Stimulated activated CD8-positive, alpha-beta memory T cell treated with anti-CD3 and anti-CD28 coated beads, Interleukin-7, amount 100 ng/mL, for 48 hours (primary cell): Measurements from ENCODE around the gene OGDH.

Experiments used
- DNase-seq, 2 donors: peaks; one replicate each; pipeline ENCODE4 v3.0.0-alpha.2; 2020; ENCODE audit warnings: low read depth in 1 of 2; ENCODE audit errors: extremely low read depth in 1 of 2

Gene OGDH

DNA sequence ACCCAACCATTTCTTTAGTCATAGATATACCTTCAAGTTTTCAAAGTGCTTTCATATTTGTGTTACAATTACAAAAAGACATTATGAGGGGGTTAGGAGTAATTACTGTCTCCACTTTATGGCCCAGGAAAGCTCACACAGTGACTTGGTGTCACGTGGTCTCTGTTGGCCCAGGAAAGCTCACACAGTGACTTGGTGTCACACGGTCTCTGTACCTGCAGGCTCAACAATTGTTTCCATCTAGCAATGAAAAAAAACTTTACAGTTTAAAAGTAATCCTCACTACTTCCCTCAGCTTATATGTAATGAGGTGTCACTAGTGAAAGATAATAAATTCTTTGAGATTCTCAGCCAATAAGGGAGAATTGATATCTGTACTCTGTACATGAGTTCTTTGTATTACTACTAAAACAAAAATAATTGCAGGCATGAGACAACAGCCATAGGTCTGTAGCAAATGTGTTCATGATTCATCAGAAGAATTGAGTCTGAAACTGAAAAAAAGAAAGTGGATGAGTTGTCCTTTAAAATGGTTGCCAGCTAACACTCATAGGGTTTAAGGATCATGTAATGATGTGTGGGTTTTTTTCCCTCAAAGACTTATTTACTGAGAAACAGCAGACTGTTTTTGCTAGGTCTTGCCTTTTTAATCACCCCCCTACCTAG lies 10.9 kb downstream of the OGDH start:
- no peak for DNase-seq

DNA sequence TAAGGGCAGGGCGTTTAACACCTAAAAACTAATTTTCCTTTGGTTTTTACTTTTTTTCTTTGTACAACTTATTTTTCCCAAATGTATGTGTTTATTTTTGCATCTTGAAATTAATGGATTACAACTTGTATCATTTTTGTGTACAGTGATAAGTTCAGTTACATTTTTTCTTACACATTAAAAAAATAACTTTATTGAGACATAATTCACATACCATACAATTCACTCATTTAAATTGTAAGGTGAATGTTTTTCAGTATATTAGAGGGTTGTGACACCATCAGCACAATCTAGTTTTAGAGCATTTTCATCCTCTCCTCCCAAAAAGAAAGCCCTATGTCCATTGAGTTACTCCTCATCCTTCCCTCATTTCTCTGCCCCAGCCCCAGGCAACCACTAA lies 11.6 kb downstream of the OGDH start:
- DNase-seq = no peak

DNA sequence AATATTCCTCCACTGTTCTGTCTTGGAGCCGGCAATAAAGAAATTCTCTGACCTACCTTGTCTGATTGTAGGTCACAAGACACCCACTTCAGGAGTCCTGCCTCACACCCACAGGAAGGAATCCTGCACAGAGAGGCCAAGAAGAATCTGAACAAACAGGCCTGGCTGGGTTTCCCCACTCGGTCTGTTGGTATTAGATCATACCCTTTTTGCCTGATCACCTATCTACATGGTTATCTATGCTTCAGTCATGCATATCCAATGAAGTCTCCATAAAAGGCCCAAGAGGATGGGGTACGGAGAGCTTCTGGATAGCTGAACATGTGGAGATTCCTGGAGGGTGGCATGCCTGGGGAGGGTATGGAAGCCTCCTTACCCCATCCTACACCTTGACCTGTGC lies 12.3 kb downstream of the OGDH start:
- DNase-seq = no peak

DNA sequence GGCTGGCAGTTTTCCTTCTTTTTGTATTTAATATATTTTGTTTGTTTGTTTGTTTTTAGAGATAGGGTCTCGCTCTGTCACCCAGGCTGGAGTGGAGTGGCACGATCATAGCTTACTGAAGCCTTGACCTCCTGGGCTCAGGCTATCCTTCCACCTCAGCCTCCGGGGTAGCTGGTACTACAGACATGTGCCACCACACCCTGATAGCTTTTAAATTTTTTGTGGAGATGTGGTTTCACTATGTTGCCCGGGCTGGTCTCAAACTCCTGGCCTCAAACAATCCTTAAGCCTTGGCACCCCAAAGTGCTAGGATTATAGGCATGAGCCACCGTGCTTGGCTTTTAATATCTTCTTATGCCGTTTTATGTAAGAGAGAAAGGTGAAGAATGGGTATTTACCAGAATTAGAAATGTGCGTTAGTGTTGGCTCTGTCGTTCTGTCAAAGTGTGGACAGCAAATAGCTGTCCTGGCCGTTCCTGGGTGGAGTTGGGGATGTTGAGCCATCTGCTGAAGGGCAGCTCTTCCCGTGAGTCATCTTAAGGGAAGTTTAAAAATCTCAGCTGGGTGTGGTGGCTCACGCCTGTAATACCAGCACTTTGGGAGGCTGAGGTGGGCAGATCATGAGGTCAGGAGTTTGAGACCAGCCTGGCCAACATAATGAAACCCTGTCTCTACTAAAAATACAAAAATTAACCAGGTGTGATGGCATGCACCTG lies 14.8 kb downstream of the OGDH start:
- no peak for DNase-seq

DNA sequence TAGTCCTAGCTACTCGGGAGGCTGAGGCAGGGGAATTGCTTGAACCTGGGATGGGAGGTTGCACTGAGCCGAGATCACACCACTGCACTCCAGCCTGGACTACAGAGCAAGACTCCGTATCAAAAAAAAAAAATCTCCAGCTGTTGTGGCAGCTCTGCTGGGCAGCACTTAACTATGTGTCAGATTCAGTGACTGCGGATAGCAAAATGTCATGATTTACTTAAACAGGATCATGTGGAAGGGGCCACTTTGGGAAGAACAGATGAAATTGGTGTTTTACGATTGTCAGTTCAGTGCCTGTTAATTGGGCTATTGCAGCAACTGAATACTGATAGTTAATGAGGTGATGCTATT lies 15.3 kb downstream of the OGDH start:
- DNase-seq = no peak

DNA sequence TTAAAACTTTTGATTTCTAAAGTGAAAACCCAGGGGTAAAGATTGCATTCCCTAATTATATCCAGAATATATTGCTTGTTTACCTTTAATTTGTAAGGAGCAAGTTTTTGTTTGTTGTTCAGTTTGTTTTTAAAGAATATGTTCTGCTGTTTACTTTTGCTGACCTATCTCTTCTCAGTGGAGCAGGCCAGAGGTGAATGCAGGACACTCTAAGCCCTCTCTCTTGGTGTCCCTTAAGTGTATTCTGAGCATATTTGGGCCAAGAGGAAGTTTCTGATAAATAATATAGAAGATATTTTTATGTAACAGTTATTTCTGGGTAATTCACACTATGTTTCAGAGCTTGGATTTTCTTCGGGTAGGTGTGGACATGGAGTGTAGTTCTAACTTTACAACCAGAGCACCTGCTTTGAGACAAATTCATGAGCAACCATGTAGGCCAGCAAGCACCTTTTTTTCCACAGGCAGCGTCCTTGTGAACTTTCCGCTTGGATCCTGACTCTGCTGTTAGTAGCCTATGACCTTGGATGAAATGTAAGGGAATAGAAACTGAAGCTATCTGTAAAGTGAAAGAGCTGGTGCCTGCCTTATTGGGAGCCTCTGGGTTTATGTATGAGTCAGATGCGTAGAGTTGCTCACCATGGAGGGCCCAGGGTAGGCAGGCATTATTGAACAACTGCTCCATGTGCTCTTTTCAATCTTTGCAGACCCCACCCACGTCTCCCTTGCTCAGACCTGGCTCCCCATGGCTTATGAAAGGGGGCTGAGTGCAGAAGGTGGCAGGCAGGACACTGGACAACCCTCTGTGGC lies 16.1 kb downstream of the OGDH start:
- DNase-seq = no peak

DNA sequence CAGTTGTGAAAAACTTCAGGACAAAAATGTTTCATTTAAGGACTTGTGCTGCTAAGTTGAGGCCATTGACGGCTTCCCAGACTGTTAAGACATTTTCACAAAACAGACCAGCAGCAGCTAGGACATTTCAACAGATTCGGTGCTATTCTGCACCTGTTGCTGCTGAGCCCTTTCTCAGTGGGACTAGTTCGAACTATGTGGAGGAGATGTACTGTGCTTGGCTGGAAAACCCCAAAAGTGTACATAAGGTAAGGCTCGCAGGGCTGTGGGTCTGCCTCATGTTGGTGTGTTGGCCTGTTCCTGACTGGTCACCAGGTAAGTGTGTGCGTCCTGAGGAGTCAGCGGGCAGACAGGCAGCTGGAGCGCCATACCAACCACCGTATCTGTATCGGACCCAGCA lies 17.9 kb downstream of the OGDH start:
- DNase-seq = no peak

DNA sequence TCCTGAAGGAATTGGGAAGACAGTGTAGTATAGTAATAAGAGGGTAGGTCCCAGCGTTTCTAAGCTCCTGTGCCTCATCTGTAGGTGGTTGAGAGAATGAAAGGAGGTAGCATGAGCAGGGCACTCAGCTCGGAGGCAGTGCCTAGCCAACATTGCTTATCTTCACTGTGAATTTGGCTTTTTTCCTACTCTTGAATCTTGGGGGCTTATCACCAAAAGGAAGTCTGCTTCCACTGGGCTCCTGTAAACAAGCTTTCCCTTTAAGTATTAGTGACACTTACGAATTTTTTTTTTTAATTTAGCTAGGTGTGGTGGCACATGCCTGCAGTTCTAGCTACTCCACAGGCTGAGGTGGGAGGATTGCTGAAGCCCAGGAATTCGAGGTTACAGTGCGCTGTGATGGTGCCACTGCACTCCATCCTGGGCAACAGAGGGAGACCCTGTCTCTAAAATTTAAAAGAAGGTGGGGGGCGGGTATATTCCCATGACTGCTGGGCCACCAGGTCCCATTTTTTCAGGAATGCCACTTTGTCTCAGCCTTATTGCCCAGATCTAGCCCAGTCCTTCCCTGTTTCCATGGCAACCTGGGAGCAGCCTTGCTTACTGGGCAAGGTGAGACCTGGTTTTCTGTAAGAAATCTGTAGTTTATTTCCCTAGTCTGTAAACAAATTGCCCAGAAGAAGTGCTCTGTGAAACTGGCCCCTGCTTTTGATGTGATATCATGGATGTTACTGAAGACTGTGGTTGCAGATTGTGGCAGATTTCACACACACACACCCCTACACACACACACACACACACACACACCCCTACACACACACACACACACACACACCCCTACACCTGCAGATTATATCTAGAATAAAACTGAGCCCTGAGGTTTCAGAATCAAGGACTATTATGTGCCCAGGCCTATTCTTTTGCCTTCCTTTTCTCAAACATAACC lies 19.4 kb downstream of the OGDH start:
- DNase-seq = no peak

DNA sequence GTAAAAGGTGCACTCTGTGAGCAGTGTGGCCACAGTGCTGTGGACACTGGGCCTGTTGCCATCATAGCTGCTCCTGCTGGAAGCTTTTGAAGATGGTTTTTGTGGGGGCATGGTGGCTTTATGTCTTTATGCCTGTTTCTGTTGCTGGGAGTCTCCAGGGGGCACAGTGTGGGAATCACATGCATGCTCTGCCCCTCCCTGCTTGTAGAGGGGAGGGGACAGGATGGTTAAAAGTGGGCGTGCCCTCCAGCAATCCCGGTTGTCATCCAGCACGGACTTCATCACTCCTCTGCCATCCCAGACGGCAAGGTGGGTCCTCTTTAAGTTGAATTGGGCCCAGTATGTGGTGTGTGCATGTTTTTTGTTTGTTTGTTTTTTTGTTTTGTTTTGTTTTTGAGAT lies 20.2 kb downstream of the OGDH start:
- DNase-seq = no peak

DNA sequence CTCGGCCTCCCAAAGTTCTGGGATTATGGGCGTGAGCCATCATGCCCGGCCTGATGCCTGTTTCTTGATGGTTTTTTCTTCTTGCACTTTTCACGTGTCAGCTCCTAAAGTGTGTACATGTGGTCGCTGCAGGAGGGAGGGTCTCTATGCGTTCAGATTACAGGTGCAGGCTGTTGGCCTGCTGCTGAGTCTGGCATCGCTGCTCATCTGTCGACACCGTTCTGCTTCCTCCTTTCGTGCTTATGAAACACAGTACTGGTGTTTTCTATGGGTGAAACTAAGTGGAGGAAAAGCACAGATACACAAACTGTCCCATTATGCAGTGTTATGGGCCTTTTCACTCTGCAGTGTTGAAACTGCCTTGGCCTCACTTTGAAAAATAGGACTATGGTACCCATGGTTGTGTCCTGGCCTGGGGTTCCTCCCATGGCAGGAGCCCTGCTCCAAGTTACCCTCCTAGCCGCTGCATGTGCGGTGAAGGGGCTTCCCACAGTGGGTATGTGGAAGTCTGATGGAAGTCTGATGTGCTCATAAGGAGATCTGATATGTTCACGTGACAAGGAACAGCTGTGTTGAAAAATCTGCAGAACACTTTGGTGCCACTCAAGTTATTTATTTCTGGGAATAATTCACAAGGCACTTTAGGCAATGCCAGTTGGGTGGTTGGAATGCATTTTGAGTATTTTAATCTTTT lies 23.5 kb downstream of the OGDH start:
- no peak for DNase-seq

DNA sequence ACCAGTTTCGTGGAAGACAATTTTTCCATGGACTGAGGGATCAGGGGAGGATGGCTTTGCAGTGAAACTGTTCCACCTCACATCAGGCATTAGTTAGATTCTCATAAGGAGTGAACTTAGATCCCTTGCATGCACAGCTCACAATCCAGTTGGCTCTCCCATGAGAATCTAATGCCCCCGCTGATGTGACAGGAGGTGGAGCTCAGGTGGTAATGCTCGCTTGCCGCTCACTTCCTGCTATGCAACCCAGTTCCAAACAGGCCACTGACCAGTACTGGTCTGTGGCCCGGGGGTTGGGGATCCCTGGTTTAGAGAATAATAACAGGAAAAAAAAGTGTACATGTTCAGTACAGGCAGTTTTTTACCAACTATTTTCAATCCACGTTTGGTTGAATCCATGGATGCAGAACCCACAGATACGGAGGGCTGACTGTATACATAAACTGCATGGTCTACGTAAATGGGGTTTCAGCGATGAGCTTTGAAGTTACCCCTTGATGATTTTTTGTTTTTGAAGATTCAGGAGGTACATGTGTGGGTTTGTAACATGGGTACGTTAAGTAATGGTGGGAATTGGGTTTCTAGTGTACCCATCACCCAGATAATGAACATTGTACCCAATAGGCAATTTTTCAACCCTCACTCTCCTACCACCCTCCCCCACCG lies 24.5 kb downstream of the OGDH start:
- no peak for DNase-seq

DNA sequence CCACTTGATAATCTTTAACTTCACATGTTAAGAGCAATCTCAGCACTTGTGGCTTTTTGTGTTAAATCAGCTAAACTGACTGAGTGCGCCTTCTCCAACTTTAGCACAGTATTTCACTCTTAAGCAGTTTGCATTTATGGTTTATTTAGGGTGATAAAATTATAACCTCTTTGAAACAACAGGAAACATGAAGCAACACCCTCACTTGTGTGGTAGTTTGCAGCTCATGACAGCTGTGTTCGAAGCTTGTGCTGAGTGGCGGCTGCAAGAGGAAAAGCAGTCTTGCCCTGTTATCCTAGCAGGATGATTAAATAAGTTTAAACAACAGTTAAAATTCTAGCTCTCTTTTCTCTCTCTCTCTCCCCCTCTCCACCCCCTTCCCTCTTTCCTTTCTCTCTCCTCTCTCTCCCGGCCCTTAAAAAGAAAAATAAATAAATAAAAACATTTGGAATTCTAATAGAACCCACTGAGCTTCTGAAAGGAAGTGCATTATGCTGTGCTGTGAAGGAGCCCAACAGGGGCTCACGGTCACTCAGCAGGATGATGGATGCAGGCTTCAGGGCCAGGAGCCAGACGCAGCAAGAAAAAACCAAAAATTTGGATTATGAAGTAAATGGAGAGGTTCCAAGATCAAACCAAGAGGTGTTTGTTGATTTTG lies 25.2 kb downstream of the OGDH start:
- no peak for DNase-seq

DNA sequence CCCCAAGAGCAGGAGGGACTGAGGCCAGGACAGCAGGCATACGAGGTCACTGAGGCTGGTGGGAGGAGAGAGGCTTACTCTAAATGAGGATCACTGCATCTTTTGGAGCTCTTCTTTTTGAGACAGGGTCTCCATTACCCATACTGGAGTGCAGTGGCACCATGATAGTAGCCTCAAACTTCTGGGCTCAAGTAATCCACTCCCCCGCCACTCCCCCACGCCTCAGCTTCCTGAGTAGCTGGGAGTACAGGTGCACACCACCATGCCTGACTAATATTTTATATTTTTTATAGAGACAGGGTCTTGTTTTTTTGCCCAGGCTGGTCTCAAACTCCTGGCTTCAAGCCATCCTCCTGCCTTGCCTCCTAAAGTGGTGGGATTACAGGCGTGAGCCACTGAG lies 25.8 kb downstream of the OGDH start:
- no peak for DNase-seq

DNA sequence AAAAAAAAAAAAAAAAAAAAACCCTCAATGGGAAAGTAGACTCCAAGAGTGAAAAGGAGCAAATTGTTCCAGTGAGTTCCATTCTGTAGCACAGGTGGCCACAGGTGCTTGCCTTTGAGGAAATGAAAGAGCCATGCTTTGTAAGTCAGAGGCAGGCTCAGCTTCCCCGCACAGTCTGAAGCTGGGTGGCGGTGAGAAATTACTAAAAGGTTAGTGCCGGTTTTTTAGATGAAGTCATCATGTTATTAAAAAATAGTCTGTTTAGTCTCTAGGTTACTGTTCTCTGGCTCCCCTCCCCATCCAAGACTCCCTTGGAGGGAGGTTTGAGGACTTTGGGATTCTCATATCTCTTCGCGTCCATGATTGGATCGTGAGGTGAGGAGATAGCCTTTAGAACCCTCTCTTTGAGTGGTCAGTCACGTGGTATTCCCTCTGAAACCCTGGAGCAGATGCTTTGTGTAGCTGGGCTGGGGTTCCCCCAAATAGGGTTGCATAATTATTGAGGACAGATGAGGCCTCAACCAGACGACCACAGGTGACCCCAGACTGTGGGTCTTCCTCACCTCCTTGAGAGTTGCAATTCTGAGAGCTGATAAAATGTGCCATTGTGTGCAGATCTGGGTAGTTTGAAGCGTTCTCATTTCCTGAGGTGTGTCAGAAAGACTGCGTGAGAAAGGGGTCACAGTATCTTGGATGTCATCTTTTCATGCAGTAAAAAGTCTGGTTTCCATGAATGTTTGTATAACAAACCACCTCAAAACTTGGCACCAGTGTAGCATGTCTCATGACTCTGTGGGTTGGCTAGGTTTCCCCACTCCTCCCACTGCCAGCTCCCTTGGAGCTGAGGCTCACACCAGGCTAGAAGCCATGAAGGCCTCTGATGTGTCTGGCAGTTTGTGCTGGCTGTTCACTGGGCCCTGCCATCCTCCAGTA lies 27.1 kb downstream of the OGDH start:
- DNase-seq = peak in 1 of 2 donors; percentile 55

DNA sequence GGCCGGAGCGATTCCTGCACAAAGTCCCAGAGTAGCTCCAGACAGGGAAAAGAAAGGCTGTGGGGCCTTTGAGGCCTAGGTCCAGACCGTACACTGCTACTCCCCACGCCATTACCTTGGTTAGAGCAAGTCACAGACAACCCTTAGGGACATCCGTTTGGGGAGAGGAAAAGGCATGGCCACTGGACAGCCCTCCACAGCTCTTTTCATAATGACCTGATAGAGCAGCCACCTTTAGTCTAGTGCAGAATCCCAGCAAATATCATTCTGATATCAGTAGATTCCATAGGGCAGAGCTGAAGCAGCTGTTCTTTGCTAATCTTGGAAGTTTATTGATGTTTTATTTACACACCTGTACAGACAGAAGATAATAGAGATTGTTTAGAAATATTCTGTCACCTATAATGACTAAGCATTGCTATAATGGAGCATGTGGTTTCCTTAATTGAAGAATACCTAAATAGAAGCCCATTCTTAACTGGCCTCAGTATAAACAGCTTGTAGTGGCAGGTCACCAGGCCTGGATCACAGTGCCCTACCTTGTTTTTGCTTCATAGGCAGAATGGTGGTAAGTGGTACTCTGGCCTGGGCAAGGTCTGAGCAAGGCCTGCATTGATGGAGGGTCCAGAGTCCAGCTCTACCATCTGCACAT lies 27.9 kb downstream of the OGDH start:
- DNase-seq = no peak

DNA sequence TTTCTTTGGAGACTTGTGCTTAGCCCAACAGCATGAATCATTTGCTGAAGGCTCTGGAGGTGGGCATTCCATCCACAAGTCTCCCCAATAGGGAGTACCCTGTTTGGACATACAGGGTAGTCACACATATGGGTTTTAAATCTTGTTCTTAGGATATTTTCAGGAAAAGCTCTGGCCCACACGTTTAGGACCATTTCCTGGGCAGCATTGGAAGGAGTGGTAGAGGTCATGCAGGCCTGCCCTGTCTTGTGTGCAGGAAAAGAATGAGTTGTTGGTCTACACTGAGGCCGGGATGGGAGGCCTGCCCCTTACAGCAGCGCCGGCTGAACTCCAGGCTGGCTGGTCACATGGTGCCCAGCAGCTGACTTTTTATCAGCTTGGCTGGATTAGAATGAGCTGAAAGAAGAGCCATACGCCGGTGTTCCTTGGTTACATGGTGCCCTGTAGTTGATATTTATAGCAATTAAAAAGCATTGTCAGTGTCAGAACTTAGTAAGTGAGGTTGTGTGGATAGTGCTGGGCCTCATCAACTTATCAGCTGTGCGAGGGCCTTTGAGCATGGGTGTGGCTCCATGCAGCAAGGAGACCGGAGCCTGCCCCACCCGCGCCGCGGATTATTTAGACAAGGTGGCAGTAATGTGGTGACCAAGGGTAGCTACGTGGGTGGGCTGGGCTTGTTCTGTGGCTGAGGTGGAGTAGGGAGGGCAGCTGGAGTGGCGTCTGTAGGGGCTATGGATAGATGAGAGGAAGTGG lies 28.6 kb downstream of the OGDH start:
- no peak for DNase-seq

DNA sequence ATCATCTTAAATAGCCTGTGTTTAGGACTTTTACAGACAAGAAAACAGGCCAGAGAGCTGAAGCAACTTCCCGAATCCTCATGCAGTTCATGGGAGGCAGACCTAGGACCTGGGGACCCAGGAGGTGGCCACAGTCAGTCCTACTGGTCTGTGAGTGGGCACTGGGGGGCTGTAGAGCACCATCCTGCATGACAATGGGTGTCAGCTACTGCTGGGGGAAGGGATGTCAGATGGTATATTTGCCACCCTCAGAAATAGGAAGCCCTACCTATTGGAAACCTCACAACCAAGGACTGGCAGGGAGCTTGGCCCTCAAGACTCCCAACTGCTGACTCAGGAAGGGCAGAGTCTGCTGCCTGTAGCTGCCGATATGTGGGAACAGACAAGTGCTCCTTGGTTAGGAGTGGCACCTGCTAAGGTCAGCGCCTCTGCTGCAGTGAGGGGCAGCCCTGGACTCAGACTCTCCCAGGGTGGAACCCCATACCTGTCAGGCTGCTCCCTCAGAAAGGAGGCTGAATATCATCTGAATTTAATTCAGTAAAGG lies 29.7 kb downstream of the OGDH start:
- no peak for DNase-seq
